DND-41 (cell line): ENCODE measurements around the gene MSH5.

Experiments used
- EZH2 ChIP-seq: IDR thresholded peaks from 3 replicates; pipeline ENCODE4 v1.6.1; 2012; ENCODE audit warnings: borderline replicate concordance, low read depth, mild to moderate bottlenecking, moderate library complexity, low read length, inconsistent platforms; ENCODE audit not compliant: severe bottlenecking
- TF ChIP-seq, protein P1 (sequence below): IDR thresholded peaks from 2 replicates; pipeline ENCODE4 v1.5.1; 2012; ENCODE audit warnings: borderline replicate concordance, low read length, moderate library complexity, mild to moderate bottlenecking; ENCODE audit not compliant: poor library complexity, severe bottlenecking; ENCODE audit errors: extremely low read depth

DNA sequence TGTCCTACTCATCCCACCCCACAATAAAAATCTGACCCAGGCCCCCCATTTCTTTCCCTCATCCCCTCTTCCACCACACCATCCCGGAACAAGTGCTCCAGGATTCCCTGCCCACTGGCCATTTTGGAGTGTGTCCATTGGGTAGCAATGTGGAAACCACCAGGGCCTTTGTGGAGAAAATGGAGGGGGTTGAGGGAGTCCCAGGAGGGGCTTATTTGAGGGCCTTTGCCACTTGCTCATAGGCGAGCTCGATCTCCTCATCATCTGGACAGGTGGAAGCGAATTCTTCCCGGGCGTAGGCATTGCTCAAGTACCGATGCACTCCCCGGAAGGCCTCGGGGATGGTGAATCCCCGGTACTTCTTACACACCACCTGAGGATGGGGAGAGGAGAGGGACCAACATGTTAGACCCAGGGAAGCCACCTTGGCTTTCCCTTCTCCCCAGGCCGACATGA lies 9.1 kb upstream of the MSH5 start:
- TF ChIP-seq, protein P1, sequence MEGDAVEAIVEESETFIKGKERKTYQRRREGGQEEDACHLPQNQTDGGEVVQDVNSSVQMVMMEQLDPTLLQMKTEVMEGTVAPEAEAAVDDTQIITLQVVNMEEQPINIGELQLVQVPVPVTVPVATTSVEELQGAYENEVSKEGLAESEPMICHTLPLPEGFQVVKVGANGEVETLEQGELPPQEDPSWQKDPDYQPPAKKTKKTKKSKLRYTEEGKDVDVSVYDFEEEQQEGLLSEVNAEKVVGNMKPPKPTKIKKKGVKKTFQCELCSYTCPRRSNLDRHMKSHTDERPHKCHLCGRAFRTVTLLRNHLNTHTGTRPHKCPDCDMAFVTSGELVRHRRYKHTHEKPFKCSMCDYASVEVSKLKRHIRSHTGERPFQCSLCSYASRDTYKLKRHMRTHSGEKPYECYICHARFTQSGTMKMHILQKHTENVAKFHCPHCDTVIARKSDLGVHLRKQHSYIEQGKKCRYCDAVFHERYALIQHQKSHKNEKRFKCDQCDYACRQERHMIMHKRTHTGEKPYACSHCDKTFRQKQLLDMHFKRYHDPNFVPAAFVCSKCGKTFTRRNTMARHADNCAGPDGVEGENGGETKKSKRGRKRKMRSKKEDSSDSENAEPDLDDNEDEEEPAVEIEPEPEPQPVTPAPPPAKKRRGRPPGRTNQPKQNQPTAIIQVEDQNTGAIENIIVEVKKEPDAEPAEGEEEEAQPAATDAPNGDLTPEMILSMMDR: no peak
- TF ChIP-seq EZH2: no peak
